ENCODE results near the gene SPAG16.
"Not testable (repeated sequence)": the region's sequence is repeated elsewhere in the genome, so short reads cannot be mapped to it uniquely, and the experiment has no call there.

Gene SPAG16

GRCh38 chr2:213848631-213849030 is 564.4 kb downstream of the SPAG16 start:
- no peak for DNase-seq

GRCh38 chr2:213861638-213862037 is 577.4 kb downstream of the SPAG16 start:
- DNase-seq = no peak

GRCh38 chr2:213862407-213863076 is 578.3 kb downstream of the SPAG16 start:
- DNase-seq = no peak

GRCh38 chr2:213863541-213863940 is 579.3 kb downstream of the SPAG16 start:
- no peak for DNase-seq

- DNase-seq = no peak
These were observed 584.3 kb downstream of the SPAG16 start for GRCh38 chr2:213868526-213868925.

GRCh38 chr2:213885485-213885884 is 601.2 kb downstream of the SPAG16 start:
- DNase-seq = no peak

GRCh38 chr2:213914510-213914909 is 630.2 kb downstream of the SPAG16 start:
- no peak for DNase-seq

- no peak for DNase-seq
These were observed 635.8 kb downstream of the SPAG16 start for GRCh38 chr2:213920014-213920413.

GRCh38 chr2:213923543-213923942 is 639.3 kb downstream of the SPAG16 start:
- DNase-seq = no peak

- DNase-seq = no peak
These were observed 650.3 kb downstream of the SPAG16 start for GRCh38 chr2:213934560-213934959.

- no peak for DNase-seq
These were observed 673.8 kb downstream of the SPAG16 start for GRCh38 chr2:213958086-213958485.

- no peak for DNase-seq
These were observed 675.3 kb downstream of the SPAG16 start for GRCh38 chr2:213959589-213959988.

- no peak for DNase-seq
These were observed 687.3 kb downstream of the SPAG16 start for GRCh38 chr2:213971536-213971935.

- DNase-seq = no peak
These were observed 696.6 kb downstream of the SPAG16 start for GRCh38 chr2:213980883-213981282.

GRCh38 chr2:213989207-213989606 is 704.9 kb downstream of the SPAG16 start:
- no peak for DNase-seq

GRCh38 chr2:213991453-213992108 is 707.3 kb downstream of the SPAG16 start:
- DNase-seq = no peak

- no peak for DNase-seq
These were observed 711.3 kb downstream of the SPAG16 start for GRCh38 chr2:213995400-213996105.

- not testable (repeated sequence) for DNase-seq
These were observed 714.7 kb downstream of the SPAG16 start for GRCh38 chr2:213998976-213999375.

GRCh38 chr2:214004463-214004862 is 720.2 kb downstream of the SPAG16 start:
- no peak for DNase-seq

GRCh38 chr2:214005337-214005736 is 721.1 kb downstream of the SPAG16 start:
- DNase-seq = no peak

GRCh38 chr2:214006601-214007000 is 722.3 kb downstream of the SPAG16 start:
- DNase-seq = no peak

GRCh38 chr2:214011676-214012075 is 727.4 kb downstream of the SPAG16 start:
- no peak for DNase-seq

- DNase-seq = no peak
These were observed 730.4 kb downstream of the SPAG16 start for GRCh38 chr2:214014551-214015220.

Data from activated T-cell treated with anti-CD3 and anti-CD28 coated beads for 4 hours (primary cell).